CD4-positive, alpha-beta T cell treated with Interleukin-21 for 1 hour (primary cell): ENCODE data around the gene FOXP2.
"Not testable (repeated sequence)": the region's sequence is repeated elsewhere in the genome, so short reads cannot be mapped to it uniquely, and the experiment has no call there.

Source experiments
- DNase-seq: peaks from one replicate; pipeline ENCODE4 v3.0.0-alpha.2; 2020

The FOXP2 gene

GRCh38 chr7:114507381-114507780, 92.8 kb downstream of the FOXP2 start:
- DNase-seq: no peak

- DNase-seq: no peak
Measured at GRCh38 chr7:114508086-114508485, 93.5 kb downstream of the FOXP2 start.

- DNase-seq: not testable (repeated sequence)
Measured at GRCh38 chr7:114510824-114511223, 96.2 kb downstream of the FOXP2 start.

GRCh38 chr7:114519240-114519639, 104.6 kb downstream of the FOXP2 start:
- DNase-seq: no peak

- no peak for DNase-seq
Measured at GRCh38 chr7:114522081-114522480, 107.5 kb downstream of the FOXP2 start.

- DNase-seq: no peak
Measured at GRCh38 chr7:114527589-114527988, 113.0 kb downstream of the FOXP2 start.

- no peak for DNase-seq
Measured at GRCh38 chr7:114530057-114530611, 115.5 kb downstream of the FOXP2 start.

- no peak for DNase-seq
Measured at GRCh38 chr7:114531326-114531725, 116.7 kb downstream of the FOXP2 start.

GRCh38 chr7:114533131-114533530, 118.5 kb downstream of the FOXP2 start:
- DNase-seq: no peak

- no peak for DNase-seq
Measured at GRCh38 chr7:114534953-114535352, 120.3 kb downstream of the FOXP2 start.

GRCh38 chr7:114539575-114539974, 125.0 kb downstream of the FOXP2 start:
- DNase-seq: no peak

GRCh38 chr7:114540291-114540690, 125.7 kb downstream of the FOXP2 start:
- no peak for DNase-seq

GRCh38 chr7:114547346-114547745, 132.7 kb downstream of the FOXP2 start:
- not testable (repeated sequence) for DNase-seq

- DNase-seq: no peak
Measured at GRCh38 chr7:114548081-114548980, 133.7 kb downstream of the FOXP2 start.

GRCh38 chr7:114554781-114555537, 140.3 kb downstream of the FOXP2 start:
- no peak for DNase-seq

- DNase-seq: no peak
Measured at GRCh38 chr7:114567416-114567815, 152.8 kb downstream of the FOXP2 start.

- no peak for DNase-seq
Measured at GRCh38 chr7:114569220-114569619, 154.6 kb downstream of the FOXP2 start.

GRCh38 chr7:114574384-114574783, 159.8 kb downstream of the FOXP2 start:
- DNase-seq: no peak

- no peak for DNase-seq
Measured at GRCh38 chr7:114575098-114575497, 160.5 kb downstream of the FOXP2 start.

GRCh38 chr7:114580963-114581362, 166.3 kb downstream of the FOXP2 start:
- DNase-seq: not testable (repeated sequence)

GRCh38 chr7:114588506-114588905, 173.9 kb downstream of the FOXP2 start:
- DNase-seq: no peak

GRCh38 chr7:114589436-114589835, 174.8 kb downstream of the FOXP2 start:
- DNase-seq: no peak

GRCh38 chr7:114590298-114590697, 175.7 kb downstream of the FOXP2 start:
- DNase-seq: no peak

- DNase-seq: no peak
Measured at GRCh38 chr7:114598946-114599345, 184.3 kb downstream of the FOXP2 start.
